ENCODE data around the gene RBM15B.

Gene RBM15B

DNA sequence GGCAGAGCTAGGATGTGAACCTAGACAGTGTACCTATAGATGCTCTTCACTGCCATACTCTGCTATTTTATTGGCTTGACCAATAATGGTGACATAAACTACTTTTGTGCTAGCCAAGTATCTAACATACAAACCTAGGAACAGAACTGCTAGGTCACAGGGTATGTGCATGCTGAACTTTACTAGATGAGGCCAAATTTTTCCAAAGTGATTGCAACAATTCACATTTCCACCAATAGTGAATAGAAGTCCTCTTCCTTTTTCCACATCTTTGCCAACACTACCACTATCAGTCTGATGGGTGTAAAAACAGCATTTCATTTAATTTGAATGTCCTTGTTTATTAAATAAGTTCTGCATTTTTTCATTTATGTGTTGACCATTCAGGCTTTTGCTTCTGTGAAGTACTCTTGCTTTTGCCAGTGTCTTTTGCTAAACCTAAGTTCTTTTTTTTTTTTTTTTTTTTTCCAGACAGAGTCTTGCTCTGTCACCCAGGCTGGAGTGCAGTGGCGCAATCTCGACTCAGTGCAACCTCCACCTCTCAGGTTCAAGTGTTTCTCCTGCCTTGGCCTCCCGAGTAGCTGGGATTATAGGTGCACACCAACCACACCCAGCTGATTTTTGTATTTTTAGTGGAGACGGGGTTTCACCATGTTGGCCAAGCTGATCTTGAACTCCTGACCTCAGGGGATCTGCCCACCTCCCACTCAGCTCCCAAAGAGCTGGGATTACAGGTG lies 54.6 kb downstream of the RBM15B start:
- no peak for DNase-seq (ENCODE audit: low read depth, low spot score)

All from brain pericyte (primary cell).